Stimulated activated CD4-positive, alpha-beta T cell treated with anti-CD3 and anti-CD28 coated beads, Interleukin-1b, Interleukin-23, amount 100 ng/mL, for 24 hours (primary cell): ENCODE data around the gene GNAI2.
A peak's percentile ranks its signal among the peaks of the same experiment; 100 is the strongest.
"Not testable (repeated sequence)": the region's sequence is repeated elsewhere in the genome, so short reads cannot be mapped to it uniquely, and the experiment has no call there.

ENCODE experiments used
- DNase-seq, 4 experiments: peaks; one replicate each; pipeline ENCODE4 v3.0.0-alpha.2; 2020; ENCODE audit warnings: low read depth in 4 of 4, low spot score in 1 of 4

The GNAI2 gene

DNA sequence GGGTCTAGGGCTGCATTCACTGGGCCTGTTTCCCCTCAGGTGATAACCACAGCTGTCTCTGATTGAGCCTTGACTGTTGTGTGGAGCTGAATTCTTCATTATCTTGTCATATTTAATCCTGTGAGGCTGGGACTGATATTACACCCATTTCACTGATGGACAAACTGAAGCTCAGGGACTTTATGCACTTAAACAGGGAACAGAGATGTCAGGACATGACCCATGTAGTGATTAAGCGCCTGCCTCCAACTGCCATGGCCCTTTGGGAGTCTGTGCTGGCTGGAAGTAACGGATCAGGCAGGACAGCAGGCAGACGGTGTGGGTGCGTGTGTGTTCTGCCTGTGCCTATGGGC, 7.5 kb downstream of the GNAI2 start:
- DNase-seq, result no peak

DNA sequence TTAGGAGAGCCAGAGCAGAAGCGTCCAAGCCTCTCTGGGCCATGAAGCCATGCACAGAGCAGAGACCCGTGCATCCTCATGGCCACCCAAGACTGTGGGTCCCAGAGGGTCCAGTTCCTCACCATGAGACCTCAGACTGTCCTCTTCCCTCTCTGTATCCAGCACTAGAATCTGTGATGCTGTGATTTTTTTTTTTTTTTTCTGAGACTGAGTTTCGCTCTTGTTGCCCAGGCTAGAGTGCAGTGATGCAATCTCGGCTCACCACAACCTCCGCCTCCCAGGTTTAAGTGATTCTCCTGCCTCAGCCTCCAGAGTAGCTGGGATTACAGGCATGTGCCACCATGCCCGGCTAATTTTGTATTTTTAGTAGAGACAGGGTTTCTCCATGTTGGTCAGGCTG, 8.8 kb downstream of the GNAI2 start:
- not testable (repeated sequence) for DNase-seq

DNA sequence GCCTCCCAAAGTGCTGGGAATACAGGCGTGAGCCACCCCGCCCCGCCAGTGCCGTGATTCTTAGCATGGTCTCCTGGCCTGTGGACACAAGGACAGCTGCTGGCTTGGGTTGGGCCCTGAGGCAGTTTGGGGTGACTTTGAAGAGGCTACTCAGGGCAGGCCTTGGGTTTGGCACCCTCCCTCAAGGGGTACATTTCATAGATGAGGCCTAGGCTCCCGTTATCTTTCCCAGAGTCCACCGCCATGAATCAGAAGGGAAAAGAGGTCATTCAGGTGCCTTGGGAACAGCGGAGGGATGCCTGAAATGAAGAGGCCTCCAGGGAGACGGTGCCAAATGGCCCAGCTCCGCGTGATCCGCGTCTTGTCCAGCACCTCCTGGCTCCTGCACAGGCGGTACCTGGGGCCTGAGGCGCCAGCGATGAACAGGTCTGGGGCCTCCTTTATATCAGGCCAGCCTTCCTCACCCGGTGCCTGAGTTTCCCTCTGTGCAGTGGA, 9.3 kb downstream of the GNAI2 start:
- no peak for DNase-seq

DNA sequence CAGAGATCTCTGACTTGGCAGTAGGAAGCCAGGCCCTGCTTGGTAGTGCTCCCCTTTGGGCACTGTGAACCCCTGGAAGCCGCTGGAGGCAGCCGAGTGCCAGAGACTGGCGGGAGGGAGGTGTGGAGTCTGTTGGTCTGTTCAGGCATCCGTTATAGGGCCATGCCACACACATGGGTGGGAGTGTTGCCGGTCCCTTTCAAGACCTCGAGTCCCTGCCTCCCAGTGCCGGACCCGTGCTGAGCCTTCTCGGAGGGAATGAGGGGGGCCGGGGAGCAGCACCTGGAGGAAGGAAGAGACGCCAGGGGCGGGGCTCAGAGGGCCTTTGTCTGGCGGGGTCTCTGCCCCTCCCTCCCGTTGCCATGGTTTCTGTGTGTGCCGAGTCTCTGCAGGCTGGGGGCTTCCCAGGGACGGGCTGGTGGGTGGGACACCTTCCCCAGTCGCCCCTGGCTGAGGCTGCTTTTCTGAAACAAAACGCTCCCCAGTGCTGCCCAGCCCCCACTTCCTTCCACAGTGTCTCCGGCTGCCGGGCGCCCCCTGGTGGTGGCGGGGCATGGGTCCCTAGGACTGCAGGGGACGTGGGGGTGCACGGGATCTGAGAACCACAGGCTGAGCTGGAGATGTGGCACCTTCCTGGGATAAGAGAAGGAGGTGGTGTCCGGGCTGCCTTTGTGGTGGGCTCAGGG, 10.0 kb downstream of the GNAI2 start:
- DNase-seq, result peak; percentile 94 to 98 (median 96)

DNA sequence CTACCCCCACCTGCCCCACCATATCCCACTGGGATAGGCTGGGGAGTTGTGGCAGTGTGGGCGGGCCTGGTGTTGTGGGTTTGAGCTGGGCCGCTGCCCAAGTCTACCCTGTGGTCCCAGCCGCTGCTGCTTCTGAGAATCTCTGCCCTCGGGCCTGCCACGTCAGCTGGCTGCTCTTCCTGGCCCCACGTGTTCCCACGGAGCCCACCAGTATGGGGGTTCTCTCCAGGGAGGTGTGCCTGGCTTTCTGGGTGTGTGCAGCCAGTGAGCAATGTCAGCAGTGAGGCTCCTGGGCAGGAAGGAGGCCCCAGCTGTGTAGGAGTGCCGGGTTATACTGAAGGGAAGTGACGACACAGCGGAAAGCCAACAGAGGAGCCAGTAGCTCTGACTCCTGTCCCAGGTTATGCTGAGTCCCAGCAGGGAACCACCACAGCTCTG, 10.5 kb downstream of the GNAI2 start:
- DNase-seq, result peak; percentile 62 to 83 (median 74)

DNA sequence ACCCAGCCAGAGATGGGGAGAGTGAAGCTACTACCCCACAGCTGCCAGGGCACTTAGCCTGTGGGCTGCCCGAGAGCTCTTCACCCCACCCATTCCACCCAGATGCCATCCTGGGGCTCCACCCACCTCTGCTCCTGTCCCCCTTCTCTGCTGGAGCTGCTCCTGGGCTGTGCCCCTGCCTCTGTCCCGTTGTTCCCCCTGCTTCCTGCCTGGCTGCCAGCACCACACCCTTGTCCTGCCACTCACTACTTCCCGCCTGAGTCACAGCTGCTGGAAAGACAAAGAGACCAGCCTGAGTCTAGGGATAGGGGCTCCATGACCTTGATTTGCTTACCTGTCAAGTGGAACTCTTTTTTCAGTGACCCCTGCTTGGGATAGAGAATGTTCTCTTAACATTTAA, 12.4 kb downstream of the GNAI2 start:
- no peak for DNase-seq

DNA sequence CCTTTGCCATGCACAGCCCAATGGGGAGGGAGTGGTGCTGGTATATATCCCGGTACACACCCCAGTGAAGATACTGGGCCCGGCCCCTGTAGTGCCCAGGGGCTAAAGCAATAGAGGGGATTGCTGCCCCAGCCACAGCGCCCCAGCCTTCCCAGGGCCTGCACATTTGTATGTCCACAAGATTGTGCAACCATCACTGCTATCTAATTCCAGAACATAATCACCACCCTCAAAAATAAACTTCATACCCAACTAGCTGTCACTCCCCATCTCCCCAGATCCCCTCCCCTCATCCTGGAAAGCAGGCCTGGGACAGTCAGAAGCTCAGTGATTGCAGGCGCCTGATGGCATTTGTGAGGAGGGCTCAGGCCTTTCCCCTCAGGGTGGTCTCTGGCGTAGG, 13.5 kb downstream of the GNAI2 start:
- no peak for DNase-seq

DNA sequence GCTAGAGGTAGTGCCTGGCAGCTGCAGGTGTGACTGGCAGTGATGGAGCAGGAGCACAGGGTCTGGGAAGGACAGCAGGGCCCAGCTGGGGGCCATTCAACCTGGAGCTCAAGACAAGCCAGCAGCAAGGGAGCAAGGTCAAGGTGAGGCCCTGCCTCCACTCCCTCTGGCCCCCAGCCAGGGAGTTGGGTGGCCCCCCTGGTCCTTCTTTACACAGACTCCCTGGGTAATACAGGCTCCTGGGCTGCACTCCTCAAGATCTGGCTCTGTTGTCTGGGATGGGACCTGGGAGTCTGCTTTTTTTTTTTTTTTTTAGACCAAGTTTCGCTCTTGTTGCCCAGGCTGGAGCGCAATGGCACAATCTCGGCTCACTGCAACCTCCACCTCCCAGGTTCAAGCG, 14.5 kb downstream of the GNAI2 start:
- DNase-seq, result no peak

DNA sequence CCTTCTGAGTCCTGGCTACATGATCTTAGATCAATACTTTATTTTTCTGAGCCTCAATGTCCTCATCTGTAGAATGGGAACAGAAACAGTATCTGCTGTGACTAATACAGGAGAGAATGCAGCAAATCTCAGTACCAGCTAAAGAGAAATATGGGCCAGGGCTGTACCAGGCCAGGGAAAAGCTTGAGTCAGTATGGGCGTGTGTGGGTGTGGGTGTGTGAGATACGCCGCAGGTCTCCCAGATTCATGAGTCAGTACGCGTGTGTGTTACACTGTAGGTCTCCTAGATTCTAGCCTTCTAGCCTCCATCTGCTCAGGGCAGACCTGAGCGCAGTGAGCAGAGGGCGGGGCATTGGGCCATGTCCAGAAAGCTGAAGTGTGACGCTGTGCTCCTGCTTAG, 15.2 kb downstream of the GNAI2 start:
- peak in 1 of 4 experiments; percentile 29 for DNase-seq

DNA sequence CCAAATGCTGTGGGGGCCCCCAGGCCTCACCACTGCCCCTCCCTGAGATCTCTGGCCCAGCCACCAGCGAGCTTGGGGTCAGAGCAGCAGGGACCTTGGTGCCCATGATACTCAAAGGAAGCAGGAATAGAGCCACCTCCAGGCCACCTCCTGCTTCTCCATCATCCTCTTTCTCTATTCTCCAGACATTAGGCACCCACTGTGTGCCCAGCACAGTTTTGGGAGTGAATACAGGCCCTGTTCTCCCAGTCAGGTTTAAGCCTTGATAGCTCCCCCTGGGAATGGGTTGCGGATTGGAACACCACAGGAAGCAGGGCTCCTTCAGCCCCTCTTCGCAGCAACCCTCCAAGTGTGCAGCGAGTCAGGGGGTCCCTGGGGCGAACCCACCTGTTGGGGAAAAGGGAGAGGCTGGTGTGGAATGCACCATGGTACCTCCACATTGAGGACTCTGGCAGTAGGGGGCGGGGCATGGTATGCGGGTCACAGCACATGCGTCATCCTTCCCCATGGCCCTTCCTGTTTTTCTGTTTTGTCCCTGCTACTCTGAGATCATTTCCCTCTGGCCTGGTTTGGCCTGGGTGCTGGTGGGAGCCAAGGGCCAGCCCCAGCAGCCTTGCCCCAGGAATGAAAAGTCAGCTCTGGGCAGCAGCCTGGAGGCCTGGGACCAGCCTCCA, 18.7 kb downstream of the GNAI2 start:
- DNase-seq, result no peak

DNA sequence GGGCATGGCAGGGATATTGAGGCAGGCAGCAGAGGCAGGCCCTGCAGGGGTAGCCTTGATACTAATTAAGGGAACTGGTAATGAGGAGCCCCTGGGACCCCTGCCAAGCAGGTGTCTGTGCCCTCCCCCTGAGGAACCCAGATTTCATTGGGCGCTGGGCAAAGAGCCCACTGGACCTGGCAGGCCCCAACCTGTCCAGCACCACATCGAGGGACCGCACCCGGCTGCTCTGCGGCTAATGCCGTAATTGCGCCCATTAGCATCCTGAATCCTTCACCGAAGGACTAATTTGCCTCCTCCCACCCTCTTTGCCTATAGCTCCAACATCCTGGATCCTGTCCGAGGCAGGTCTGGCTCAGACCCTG, 19.2 kb downstream of the GNAI2 start:
- DNase-seq, result no peak

DNA sequence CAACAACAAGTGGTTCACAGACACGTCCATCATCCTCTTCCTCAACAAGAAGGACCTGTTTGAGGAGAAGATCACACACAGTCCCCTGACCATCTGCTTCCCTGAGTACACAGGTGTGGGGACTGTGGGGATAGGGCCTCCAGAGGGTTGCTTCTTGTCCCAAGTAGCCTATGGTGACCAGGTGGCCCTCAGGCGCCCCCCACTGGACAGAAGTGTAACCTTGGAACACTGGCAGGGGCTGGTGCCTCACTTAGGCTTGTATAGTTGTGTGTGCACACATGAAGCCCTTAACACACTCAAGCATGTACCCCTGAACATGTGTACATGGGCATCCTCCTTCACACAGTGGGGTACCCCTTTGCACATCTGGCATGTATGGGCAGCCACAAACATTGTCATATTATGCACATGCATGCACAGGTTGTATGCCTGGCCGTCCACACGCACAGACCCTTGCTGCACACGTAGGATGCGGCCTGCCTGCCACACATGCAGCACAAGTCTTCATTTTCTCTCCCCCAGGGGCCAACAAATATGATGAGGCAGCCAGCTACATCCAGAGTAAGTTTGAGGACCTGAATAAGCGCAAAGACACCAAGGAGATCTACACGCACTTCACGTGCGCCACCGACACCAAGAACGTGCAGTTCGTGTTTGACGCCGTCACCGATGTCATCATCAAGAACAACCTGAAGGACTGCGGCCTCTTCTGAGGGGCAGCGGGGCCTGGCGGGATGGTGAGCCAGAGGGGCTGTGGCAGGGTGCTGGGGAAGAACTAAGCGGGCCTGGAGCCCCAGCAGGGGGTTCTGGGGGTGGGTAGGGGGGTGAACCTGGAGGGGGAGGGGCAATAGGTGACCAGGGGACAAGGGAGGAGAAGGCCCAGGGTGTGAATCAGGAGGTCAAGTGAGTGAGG, 21.2 kb downstream of the GNAI2 start:
- DNase-seq, result no peak

DNA sequence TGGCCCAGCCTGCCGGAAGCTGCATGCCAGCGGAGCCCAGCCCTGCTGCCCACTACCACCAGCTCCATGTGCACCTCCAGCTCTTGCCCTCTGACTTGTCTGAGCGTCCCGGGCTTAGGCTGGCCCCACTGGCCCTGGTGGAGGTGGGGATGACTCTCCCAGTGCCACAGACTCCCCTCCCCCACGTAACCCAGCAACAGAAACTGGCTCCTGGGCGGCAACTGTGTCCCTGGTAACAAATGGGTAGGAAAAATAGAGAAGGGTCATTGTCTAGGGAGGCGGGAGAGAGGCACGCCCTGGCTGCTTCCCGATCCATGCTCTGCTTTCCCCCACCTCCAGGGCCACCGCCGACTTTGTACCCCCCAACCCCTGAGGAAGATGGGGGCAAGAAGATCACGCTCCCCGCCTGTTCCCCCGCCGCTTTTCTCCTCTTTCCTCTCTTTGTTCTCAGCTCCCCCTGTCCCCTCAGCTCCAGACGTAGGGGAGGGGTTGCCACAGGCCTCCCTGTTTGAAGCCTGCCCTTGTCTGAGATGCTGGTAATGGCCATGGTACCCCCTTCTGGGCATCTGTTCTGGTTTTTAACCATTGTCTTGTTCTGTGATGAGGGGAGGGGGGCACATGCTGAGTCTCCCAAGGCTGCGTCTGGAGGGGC, 22.2 kb downstream of the GNAI2 start:
- DNase-seq, result no peak

DNA sequence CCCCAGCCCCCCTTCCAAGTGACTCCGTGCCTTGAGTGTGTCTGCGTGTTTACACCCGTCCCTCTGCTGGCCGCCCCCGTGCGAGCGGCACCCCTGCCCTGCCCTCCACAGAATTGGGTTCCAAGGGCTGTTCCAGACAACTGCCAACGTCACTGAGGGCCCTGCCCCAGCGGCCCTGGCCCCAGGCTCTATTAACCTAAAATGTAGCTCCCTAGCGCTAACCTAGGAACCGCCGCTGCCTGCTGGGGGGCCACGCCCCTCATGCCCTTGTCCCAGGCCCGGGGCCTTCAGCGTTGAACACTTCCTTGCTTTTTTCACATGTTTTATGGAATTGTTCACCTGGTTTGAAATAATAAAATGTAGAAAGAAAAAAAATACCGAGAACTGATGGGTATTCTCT, 23.0 kb downstream of the GNAI2 start:
- no peak for DNase-seq

DNA sequence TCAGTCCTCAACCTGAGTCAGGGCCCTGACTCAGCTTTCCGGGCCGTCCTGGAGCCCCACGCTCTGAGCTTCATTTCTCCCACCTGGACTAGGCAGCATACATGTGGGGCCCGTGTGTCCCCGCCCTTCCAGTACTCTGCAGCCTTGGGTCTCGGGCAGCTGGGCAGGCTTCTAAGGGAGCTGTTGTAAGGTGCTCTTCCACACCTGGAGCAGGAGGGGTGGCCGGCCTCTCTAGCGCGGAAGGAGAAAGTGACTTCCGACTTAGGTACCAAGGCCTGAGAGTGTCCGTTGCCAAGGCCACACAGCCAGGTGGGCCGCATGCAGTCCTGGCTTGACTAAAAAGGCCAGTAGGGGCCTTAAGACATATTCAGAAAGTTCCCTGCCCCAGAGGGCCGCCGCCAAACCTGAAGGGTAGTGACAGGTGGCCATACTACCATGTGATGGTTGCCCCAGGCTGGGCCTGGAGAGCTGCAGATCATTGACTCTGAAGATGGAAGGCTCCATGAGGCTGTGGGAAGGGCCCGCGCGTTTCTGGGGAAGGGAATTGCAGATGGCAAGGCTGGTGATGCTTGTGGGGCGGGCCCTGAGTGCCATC, 23.5 kb downstream of the GNAI2 start:
- DNase-seq, result no peak

DNA sequence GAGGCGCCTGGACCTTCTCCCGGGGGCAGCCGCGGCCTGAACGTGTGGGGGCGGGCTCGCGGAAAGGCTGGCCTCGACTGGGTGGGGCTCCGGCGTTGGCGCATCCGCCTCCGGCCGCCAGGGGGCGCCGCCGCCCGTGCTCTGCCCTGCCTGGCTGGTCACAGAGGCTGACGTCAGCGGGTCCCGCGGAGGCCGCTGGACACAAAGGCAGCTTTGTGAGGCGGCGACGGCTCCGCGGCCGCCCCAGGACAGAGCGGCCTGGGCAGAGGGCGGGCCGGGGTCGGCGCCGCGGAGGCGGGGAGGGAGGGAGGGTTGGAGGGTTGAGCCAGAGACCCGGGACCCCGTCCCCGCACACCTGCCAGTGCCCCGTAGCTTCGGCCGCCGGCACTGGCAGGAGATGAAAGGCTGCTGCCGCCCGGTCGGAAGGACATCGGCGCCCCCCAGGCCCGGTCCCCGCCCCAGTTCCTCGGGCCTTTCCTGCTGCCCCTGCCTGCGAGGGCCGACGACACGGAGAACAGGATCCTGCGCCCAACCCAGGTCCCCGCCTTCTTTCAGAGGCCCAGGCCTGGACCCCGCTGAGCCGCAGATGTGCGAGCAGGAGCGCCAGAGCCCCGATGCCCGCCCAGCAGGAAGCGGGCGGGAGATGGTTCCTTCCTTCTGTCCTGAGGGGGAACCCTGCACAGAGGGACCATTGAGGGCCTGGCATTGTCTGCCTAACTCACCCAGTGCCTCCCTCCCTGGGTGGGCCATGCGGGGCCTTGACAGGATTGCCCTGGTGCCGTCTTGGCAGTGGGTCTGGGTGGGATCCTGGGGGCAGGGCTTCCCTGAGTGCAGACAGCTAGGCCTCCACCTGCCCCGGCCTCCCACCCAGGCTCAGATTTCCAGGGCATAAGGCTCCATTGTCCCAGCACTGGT, 24.3 kb downstream of the GNAI2 start:
- peak; percentile 54 to 80 (median 72) for DNase-seq

DNA sequence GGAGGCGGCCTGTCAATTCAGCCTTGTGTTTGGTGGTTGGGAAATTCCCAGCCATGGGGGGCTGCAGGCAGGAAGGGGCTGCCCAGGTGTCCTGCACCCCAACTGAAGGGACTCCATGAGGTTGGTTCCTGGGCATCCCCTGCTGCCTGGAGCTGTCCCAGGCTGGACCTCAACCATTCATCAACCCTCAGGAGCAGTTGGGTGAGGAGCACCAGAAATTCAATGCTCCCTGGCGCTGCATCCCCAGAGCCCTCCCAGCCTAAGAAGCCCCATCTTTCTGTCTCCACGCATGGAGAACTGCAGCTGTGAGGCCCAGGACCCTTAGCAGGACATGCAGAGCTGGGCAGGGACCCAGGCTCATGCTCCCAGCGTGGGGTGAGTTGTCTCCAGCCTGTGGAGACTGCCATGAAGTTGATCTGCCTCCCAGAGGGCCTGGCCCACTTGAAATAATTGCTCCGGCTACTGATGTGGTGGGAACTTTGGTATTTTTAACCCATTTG, 25.0 kb downstream of the GNAI2 start:
- no peak for DNase-seq

DNA sequence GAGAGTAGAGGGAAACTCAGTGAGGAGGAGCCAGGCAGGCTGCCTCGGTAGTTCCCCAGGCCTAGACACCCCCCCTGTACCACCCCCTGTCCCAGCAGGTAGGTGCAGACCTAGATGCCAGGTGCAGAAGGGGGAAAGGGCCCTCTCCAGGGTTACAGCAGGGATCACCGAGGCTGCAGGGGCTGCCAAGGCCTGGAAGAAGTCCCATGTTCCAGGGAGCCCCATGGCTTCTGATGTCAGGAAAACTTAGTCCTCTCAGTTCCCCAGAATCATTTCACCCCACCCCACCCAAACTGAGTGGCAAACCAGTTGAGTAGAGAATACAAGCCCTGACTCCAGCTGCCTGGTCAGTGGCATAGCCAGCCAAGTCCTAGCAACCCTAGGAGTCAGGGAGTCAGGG, 25.5 kb downstream of the GNAI2 start:
- DNase-seq, result no peak

DNA sequence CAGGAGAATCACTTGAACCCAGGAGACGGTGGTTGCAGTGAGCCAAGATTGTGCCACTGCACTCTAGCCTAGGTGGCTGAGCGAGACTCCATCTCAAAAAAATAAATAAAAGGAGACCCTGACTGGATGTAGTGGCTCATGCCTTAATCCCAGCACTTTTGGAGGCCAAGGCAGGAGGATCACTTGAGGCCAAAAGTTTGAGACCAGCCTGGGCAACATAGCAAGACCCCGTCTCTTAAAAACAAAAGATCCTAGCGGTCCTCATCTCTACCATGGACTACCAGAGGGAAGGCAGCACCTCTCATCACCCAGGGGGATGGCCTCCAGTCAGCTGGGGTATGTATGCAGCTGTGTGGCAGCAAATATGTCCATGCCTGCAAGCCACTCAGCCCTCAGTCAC, 26.2 kb downstream of the GNAI2 start:
- DNase-seq, result not testable (repeated sequence)

DNA sequence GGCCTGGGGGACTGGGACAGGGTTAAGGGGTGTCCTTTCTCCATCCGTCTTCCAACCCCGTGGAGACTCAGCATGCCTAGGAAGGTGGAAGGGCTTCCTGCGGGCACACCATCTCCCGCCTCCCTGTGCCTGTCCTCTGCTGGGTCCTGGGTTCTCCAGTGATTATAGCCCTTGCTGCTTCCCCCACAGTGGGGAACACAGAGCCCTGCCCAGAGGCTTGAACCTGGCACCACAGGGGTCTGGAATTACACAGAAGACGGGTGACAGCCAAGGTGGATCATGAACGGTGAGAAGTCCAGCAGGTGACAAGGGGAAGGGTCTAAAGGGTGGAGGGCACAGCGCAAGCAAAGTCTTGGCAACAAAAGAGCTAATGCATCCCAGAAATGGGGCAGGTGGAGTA, 26.8 kb downstream of the GNAI2 start:
- DNase-seq, result no peak
